ENCODE results near the gene MIGA1.
"Not testable (repeated sequence)": the region's sequence is repeated elsewhere in the genome, so short reads cannot be mapped to it uniquely, and the experiment has no call there.

The MIGA1 gene, protein sequence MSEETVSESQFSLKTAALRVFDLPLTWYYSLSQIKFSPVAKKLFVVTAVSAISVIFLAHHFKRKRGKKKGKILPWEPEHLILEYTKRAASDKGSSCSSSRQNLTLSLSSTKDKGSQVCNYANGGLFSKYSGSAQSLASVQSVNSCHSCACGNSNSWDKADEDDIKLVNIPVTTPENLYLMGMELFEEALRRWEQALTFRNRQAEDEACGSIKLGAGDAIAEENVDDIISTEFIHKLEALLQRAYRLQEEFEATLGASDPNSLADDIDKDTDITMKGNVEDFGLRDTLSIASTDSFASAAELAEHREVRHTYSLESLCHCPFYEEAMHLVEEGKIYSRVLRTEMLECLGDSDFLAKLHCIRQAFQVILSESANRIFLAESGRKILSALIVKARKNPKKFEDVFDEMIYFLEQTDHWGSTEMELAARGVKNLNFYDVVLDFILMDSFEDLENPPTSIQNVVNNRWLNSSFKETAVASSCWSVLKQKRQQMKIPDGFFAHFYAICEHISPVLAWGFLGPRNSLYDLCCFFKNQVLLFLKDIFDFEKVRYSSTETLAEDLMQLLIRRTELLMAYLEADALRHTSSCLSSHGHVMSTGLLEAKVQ

DNA sequence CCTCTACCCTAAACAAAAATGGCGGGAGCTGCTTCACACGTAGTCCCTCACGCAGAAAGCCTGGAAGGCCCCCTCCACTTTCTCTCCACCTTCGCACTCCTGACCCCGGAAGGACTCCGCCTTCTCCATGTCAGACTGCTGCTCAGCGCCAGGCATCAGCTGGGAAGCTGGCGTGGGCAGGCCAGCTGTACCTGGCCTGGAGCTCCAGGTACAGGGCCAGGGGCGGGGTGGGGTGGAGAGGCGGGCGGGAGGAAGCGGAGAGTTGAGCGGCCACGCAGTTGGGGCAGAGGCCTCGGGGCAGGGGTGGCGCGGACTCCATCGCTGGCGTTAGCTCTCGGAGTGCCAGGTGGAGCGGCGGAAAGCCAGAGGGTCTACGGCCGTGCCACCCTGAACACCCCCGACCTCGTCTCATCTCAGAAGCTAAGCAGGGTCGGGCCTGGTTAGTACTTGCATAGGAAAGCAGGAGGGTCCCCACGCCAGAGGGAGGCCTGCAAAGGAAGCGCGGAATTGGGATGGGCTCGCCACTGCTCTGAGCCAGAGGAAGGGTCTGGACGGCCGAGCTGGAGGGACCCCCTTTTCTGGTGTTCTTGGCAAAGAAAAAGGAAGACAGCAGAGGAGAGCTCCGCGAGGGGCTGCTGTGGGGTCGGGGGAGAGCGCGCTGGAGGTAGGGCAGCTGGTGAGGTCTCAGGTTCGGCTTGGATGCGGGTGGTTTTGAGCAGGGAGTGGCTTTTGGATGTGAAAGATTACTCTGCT lies at the start of gene MIGA1:
Gene MIGA1 (plus strand): TSS at position 121 of the 753 bp plus-strand sequence. CDS start 3,604 bp downstream, outside the sequence.
- peak; percentile 75 for DNase-seq

DNA sequence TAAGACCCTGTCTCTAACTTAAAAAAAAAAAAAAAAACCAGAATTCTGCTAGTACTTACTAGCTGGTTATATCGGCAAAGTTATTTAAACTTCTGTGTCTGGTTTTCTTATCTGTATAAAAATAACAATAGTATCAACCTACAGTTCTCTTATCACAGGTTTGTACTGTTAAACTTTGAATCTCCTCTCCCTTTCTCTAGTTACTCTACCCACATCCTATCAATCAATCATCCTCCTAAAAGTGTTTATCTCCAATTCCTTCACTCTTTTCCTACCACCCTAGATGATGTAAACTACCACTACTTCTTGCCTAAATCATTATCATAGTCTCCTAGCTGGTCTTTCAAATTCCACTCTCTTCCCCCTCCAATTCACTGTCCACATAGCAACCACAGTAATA lies 47.4 kb upstream of the MIGA1 start:
- no peak for DNase-seq

DNA sequence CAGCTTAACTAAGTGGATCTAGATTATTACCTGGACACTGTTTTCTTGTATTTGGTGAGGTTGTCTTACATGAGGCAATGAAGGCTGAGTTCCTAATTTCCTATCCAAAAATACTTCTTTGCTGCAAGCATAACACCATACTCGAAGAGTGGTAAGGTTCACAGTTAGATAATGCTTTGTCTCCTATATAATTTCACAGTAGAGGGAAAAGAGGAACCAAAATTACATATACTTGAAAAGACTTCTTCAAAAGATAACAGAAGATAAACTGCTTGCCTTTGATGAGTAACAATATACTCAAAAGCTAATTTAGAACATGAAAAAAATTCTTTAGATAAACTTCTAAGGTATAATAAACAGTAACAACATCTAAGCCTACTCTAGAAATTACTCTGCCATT lies 40.2 kb upstream of the MIGA1 start:
- no peak for DNase-seq

DNA sequence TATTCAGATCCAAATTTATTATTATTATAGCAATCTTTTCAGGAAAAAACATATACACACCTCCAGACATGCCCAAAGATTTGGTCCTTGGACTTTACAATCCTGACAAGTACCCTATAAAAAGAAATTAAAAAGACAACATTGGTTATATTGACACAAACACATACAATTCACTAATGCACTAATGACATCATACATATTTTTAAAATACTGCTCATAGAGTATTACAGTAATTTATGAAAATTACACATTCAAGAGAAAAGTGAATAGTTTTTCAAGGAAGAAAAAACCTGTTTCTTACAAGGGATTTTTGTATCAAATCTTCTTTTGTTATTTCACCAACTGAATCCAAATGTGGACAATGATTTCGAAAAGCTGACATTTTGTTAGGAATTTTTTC lies 38.1 kb upstream of the MIGA1 start:
- DNase-seq: no peak

DNA sequence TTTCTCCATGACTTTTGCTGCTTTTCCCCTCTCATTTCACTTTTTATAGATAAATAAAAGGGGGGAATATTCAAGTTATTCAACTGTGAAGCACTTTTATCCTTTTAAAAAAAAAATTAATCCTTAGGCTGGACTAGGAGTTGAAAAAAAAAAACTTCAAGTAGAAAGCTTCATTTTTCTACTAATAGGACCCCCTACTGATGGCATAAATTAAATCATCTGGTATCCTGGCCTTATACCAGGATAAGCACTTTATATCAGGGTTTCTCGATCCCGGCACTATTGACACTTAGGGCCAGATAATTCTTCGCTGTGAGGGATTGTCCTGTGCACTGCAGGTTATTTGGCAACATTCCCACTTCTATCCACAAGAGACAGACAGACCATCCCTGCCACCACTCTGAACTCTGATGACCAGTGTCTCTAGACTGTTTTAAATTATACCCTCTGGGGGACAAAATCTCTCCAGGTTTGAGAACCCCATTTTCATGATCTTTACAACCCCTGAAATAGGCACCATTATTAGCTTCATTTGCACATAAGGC lies 37.4 kb upstream of the MIGA1 start:
- no peak for DNase-seq

DNA sequence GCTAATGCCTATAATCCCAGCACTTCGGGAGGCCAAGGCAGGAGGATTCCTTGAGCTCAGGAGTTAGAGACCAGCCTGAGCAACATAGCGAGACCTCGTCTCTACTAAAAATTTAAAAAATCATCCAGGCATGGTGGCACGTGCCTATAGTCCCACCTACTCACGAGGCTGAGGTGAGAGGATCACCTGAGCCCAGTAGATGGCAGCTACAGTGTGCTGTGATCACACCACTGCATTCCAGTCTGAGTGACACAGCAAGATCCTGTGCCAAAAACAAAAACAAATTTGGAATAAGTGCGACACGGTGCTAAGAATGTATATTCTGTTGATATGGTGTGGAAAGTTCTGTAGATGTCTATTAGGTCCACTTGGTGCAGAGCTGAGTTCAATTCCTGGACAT lies 34.9 kb upstream of the MIGA1 start:
- no peak for DNase-seq

DNA sequence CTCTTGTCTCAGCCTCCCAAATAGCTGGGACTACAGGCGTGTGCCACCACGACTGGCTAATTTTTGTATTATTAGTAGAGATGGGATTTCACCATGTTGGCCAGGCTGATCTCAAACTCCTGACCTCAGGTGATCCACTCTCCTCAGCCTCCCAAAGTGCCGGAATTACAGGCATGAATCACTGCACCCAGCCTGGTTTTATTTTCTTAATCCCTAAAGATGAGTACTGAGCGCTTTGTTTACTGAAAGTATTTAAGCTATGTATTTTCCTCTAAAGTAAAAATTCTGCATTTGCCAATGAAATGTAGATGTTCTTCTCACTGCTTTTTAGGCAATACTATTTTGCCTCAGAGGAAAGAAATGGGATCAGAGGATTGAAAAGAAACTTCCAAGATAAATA lies 30.0 kb upstream of the MIGA1 start:
- not testable (repeated sequence) for DNase-seq

DNA sequence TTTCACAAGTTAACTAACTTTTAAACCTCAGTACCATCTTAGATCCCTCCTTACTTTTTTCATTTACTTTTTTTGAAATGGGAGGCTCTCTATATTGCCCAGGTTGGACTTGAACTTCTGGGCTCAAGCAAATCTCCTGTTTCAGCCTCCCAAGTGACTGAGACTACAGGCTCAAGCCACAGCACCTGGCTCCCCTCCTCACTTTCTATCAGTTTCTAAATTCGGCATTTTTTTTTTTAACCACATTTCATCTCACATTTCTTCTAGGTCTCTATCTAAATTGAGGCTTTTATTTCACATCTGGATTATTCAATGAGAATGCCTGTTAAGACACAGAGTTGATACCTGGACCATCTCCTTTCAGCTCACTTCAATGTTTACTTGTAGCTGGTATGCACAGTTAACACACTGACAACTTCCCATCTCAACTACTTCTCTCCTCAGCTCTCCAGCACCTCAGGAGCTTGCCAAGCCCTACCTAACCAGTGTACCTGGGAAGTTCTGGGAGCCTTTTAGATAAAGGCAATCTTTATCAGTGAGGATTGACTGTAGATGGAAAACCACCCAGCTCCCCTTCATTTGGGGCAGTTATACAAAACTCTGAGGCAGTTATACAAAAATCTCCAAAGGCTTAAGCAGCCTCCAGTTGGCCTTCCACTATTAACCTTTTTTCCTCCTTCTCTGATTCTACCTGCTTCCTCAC lies 23.2 kb upstream of the MIGA1 start:
- no peak for DNase-seq

DNA sequence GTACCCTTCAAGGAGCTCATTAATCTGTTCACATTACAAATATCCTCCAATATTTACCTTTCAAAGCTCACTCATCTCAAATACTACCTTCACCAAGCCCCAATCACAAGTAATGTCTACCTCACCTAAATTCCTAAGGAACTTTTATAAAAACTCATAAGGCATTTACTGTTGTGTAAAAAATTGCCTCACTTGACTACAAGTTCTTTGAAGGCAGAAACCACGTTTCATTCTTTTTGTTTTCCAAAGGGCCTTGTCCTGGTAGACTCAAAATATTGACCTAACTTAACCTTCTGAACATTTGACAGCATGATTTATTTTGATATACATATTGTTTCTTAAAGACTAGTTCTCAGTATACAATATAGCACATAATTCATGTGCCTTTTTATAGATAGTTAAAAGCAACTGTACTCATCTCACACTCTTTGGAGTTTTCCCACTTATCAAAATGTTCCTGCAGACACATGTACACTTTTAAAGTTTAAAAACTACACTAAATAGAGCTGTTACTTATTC lies 22.3 kb upstream of the MIGA1 start:
- no peak for DNase-seq

DNA sequence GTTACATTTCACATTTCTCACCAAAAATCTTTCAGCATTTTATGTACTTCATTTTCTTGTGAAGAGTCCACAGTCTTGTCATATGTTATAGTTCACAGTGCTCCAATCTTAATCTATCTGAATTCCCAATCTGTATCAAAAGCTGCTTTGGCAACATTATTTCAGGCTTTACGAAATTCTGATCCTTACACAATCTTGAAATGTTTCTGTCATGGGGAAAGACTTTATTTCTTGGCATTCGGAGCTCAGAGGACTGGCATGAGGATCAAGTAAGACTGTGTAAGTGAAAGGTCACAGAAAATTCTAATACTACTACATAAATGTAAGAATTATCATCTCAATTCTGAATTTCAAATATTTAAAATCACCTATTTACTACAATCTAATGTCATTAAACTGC lies 21.8 kb upstream of the MIGA1 start:
- DNase-seq: no peak

DNA sequence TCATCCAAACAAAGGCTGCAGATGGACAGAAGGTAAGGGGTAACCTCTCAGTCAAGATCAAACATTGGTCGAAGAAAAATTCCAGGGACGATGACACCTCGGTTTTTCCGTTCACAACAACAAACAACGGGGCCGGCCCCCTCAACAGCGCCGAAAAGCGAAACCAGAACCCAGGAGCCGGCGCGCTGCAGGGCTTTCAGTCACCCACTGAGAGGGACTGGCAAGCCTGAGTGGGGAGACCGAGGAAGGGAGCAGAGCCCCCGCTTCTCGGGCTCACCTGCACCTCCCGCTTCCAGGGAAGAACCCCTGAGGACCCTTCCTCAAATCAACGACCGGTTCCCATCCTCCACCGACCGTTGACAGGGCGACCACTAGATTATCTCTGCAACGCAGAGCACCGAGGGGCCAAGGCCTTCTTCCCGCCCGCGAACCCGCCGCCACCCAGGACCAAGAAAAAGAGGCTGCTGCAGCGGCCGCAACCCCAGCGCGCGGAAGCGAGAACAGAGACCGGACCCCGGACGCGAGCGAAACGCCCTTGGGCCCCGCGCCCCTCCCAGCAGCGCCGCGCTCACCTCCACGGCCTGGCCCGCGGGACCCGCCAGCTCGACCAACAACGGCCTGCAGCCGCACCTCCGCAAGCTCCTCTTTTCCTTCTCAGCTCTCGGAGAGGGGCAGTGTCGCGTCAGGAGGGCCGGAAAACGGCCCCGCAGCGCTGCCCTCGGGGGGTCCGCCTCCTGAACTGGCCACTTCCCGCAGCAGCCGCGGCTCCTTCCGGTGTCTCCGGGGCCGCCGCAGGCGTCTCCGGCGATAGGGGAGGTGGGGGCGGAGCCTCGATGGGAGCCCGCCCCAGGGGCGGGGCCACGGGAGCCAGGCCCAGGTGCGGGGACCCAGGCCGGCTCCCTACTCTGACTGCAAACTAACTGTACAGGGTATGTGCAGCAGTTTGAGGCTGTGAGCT lies 20.1 kb upstream of the MIGA1 start, which contains the start of gene USP33:
Gene USP33 (minus strand): TSS at position 782 of the 958 bp plus-strand sequence. CDS start 18,155 bp downstream, outside the sequence.
- peak; percentile 66 for DNase-seq

DNA sequence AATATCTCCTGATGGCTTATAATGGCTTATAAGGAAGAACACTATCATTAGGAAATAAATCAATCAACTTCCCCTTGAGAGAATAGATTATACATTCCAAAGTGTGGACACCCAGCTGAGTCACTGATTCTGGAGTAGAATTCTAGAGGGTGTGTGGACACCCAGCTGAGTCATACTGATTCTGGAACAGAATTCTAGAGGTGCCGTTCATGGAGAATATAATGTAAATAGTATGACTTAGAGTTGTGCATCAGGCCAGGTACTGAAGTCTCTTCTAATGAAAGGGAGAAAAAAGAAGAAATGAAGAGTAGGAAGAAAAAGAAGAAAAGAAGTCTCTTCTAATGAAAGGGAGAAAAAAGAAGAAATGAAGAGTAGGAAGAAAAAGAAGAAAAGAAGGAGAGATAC lies 17.4 kb upstream of the MIGA1 start:
- DNase-seq: no peak

DNA sequence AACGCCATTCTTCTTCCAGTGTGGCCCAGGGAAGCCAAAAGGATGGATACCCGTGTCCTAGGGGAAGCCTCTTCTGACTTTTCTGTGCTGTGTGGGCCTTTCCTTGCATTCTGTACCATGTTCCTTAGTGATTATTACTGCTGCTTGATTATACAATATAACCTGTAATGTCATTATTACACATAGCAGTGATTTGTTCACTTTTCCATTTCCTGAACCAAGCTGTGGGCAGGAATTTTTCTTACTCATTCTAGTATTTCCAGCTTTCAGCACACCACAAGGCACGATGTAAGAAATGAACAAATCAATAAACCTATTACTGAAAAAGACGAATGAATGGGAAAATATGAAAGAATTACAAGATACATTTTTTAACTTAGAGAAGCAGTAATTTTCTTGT lies 11.4 kb upstream of the MIGA1 start:
- no peak for DNase-seq

DNA sequence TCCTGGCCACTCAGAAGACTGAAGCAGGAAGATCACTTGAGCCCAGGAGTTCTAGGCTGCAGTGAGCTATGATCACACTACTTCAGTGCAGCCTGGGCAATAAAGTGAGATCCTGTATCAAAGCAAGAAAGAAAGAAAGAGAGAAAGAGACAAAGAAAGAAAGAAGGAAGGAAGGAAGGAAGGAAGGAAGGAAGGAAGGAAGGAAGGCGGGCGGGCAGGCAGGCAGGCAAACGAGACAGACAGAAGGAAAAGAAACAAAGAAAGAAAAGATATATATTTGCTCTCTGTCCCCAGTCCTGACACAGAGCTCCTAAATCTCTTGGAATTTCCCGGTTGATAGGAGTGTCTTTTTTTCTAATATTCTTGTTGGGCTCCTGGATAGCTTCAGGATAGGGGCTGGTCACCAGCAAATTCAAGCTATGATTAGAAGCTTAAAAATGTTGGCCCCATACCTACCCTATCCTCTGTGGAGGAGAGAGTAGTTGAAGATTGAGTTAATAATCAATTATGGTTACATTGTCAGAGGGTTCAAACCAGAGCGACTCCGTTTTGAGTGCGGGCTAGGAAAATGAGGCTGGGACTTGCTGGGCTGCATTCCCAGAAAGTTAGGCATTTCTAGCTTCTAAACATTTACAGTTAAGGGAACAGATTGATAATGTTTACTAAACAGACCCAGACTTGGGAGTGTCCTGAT lies 3.3 kb upstream of the MIGA1 start:
- DNase-seq: no peak

DNA sequence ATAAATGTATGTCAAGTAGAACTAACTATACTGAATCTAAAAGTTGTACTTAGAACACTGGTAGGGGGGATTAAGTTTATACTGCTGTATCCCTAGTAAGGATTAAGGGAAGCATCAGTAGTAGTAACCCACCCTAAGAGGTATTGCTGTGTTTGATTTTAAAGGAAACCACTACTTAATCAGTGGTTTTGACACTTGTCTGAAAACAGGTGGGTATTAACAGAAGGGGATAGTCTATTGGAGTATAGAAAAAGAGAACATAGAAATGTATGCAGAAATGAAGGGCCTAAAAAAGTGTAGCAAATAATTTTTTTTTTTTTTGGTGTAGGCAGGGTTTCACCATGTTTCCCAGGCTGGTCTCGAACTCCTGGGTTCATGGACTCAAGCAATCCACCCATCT lies 2.2 kb downstream of the MIGA1 start:
- no peak for DNase-seq

DNA sequence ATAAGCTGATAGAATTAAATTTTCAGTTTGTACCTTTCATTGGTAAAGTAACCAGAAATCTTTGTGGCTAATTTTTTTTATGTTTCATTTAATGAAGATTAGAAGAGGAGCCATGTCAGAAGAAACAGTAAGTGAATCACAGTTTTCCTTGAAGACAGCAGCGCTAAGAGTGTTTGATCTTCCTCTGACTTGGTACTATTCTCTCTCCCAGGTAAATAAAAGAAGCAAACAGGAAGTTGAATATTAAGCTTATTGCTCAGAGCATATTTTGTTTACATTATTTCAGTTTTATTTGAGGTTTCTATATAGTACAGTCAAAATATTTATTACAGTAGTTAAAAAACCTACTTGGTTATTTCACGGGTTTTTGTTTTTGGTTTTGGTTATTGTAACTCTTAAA lies 3.7 kb downstream of the MIGA1 start:
- DNase-seq: no peak

DNA sequence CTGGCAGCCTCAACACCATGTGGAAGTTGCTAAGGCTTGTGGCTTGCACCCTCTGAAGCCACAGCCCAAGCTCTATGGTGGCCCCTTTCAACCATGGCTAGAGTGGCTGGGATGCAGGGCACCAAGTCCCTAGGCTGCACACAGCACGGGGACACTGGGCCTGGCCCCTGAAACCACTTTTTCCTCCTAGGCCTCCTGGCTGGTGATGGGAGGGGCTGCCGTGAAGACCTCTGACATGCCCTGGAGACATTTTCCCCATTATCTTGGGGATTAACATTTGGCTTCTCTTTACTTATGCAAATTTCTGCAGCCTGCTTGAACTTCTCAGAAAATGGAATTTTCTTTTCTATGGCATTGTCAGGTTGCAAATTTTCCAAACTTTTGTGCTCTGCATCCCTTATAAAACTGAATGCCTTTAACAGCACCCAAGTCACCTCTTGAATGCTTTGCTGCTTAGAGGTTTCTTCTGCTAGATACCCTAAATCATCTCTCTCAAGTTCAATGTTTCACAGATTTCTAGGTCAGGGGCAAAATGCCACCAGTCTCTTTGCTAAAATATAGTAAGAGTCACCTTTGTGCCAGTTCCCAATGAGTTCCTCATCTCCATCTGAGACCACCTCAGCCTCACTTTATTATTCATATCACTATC lies 6.8 kb downstream of the MIGA1 start:
- not testable (repeated sequence) for DNase-seq

DNA sequence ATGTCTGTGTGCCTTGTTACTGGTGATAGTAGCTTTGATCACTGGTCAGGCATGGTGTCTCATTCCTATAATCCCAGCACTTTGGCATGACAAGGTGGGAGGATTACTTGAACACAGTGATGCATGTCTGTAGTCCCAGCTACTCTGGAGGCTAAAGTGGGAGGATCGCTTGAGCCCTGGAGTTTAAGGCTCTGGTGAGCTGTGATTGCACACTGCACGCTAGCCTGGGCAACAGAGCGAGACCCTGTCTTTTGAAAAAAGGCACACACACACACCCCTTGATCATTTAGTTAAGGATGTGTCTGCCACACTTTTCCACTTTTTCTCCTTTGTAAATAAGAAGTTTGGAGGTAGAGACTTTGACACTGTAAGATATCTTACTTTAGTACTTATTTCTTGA lies 15.1 kb downstream of the MIGA1 start:
- no peak for DNase-seq

DNA sequence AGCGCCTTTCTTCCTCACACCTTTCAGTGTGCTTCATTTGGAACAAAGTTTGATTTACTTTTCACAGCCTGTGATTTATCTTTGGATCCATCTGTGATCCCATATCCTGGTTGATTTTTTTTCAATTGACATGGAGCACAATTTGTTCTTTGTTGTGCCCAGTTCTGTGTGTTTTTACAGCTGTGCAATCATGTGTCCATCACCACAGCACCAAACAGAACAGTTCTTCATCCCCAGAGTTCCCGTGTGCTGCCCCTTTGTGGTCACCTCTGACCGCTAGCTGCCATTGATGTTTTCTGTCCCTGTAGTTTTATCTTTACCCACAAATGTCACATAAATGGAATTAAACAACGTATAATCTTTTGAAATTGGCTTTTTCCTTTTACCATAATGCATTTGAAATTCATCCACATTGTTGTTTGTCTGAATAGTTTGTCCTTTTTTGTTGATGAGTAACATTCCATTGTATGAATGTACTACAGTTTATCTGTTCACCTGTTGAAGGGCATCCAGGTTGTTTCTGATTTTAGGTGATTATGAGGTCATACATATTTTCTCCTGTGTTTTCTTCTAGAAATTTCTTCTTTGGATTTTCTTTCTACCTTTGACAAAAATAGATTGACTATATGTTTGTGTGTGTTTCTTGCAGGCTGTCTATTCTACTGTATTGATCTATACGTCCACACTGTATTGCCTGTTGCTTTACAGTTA lies 17.4 kb downstream of the MIGA1 start:
- no peak for DNase-seq

DNA sequence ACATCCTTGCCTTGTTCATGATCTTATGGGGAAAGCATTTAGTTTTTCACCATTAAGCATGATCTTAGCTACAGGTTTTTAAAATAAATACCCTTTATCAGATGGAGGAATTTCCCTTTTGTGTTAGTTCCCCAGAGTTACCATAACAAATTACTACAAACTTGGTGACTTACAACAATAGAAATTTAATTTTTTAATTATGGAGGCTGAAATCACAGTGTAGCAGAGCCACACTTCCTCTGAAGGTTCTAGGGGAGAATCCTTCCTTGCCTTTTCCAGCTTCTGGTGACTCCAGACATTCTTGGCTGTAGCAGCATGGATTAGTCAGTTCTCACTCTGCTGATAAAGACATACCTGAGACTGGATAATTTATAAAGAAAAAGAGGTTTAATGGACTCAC lies 18.5 kb downstream of the MIGA1 start:
- no peak for DNase-seq
